BLaER1 (cell line): Measurements from ENCODE around the gene ABTB1.

Source experiments
- H3K27ac ChIP-seq: shearing (Covaris generic); formaldehyde crosslinking; 2 replicates; pipeline ENCODE4 v1.8.1; 2022
- H3K27me3 ChIP-seq: shearing (Covaris generic); formaldehyde crosslinking; 2 replicates; pipeline ENCODE4 v1.8.1; 2022
- H3K36me3 ChIP-seq: shearing (Covaris generic); formaldehyde crosslinking; 2 replicates; pipeline ENCODE4 v1.8.1; 2022
- H3K4me1 ChIP-seq: shearing (Covaris generic); formaldehyde crosslinking; 2 replicates; pipeline ENCODE4 v1.8.1; 2022
- H3K4me2 ChIP-seq: shearing (Covaris generic); formaldehyde crosslinking; 2 replicates; pipeline ENCODE4 v1.8.1; 2022
- H3K4me3 ChIP-seq: shearing (Covaris generic); formaldehyde crosslinking; 2 replicates; pipeline ENCODE4 v1.8.1; 2022
- H3K9ac ChIP-seq: shearing (Covaris generic); formaldehyde crosslinking; 2 replicates; pipeline ENCODE4 v1.8.1; 2022
- H3K9me3 ChIP-seq: shearing (Covaris generic); formaldehyde crosslinking; 2 replicates; pipeline ENCODE4 v1.8.1; 2022
- H4K20me1 ChIP-seq: shearing (Covaris generic); formaldehyde crosslinking; 2 replicates; pipeline ENCODE4 v1.8.1; 2022
- Cebpa-rat ChIP-seq: shearing (Covaris generic); IDR thresholded peaks from 2 replicates; pipeline ENCODE4 v1.8.1; 2022

Gene ABTB1

GRCh38 chr3:127661600-127661999, 11.2 kb upstream of the ABTB1 start:
- Histone ChIP-seq H3K4me1 (peaks cover 18% of the 10 kb centered on the region), H3K4me3 (no peak overlapping the region), H3K9me3 (no peaks in the 10 kb centered on the region), H3K27ac (no peak overlapping the region), H3K36me3 (0 out of 2 replicates have a peak, but pooled peaks cover 3% of the 10 kb centered on the region), H3K4me2 (no peak overlapping the region), H4K20me1 (no peaks in the 10 kb centered on the region), H3K9ac (no peak overlapping the region), H3K27me3 (no peaks in the 10 kb centered on the region)
- TF ChIP-seq Cebpa-rat = no peak

- Histone ChIP-seq H3K4me3 (no peak overlapping the region), H4K20me1 (no peaks in the 10 kb centered on the region), H3K36me3 (0 out of 2 replicates have a peak, but pooled peaks cover 5% of the 10 kb centered on the region), H3K27me3 (no peaks in the 10 kb centered on the region), H3K9me3 (no peaks in the 10 kb centered on the region), H3K4me1 (peaks cover 18% of the 10 kb centered on the region), H3K9ac (no peak overlapping the region), H3K27ac (no peak overlapping the region), H3K4me2 (no peak overlapping the region)
- TF ChIP-seq Cebpa-rat = no peak
Observed at GRCh38 chr3:127662001-127662469, 10.7 kb upstream of the ABTB1 start.

GRCh38 chr3:127663151-127663550, 9.6 kb upstream of the ABTB1 start:
- Histone ChIP-seq H3K27ac (no peak overlapping the region), H3K4me3 (no peak overlapping the region), H3K4me1 (peaks cover 18% of the 10 kb centered on the region), H3K36me3 (0 out of 2 replicates have a peak, but pooled peaks cover 5% of the 10 kb centered on the region), H3K9me3 (no peaks in the 10 kb centered on the region), H3K9ac (no peak overlapping the region), H3K27me3 (no peaks in the 10 kb centered on the region), H3K4me2 (no peak overlapping the region), H4K20me1 (no peaks in the 10 kb centered on the region)
- no peak for TF ChIP-seq Cebpa-rat

- no peaks in the 10 kb centered on the region for H3K9me3 ChIP-seq
- H3K36me3 ChIP-seq = 0 out of 2 replicates have a peak, but pooled peaks cover 5% of the 10 kb centered on the region
- peaks cover 12% of the 10 kb centered on the region for H3K4me1 ChIP-seq
- H3K27ac ChIP-seq = no peak overlapping the region
- no peak overlapping the region for H3K4me2 ChIP-seq
- no peaks in the 10 kb centered on the region for H4K20me1 ChIP-seq
- no peak overlapping the region for H3K4me3 ChIP-seq
- no peak overlapping the region for H3K9ac ChIP-seq
- no peaks in the 10 kb centered on the region for H3K27me3 ChIP-seq
- TF ChIP-seq Cebpa-rat = no peak
Observed at GRCh38 chr3:127665165-127665564, 7.6 kb upstream of the ABTB1 start.

GRCh38 chr3:127665586-127665985, 7.2 kb upstream of the ABTB1 start:
- TF ChIP-seq Cebpa-rat = no peak
- H4K20me1 ChIP-seq = no peaks in the 10 kb centered on the region
- H3K27me3 ChIP-seq = no peaks in the 10 kb centered on the region
- no peak overlapping the region for H3K9ac ChIP-seq
- peaks cover 8% of the 10 kb centered on the region for H3K4me1 ChIP-seq
- H3K9me3 ChIP-seq = no peaks in the 10 kb centered on the region
- no peak overlapping the region for H3K27ac ChIP-seq
- H3K4me2 ChIP-seq = no peak overlapping the region
- 0 out of 2 replicates have a peak, but pooled peaks cover 5% of the 10 kb centered on the region for H3K36me3 ChIP-seq
- H3K4me3 ChIP-seq = no peak overlapping the region

GRCh38 chr3:127666676-127667075, 6.1 kb upstream of the ABTB1 start:
- H3K9me3 ChIP-seq = no peaks in the 10 kb centered on the region
- H3K4me1 ChIP-seq = peaks cover 6% of the 10 kb centered on the region
- H3K4me2 ChIP-seq = no peak overlapping the region
- H4K20me1 ChIP-seq = no peaks in the 10 kb centered on the region
- no peak overlapping the region for H3K9ac ChIP-seq
- no peaks in the 10 kb centered on the region for H3K27me3 ChIP-seq
- TF ChIP-seq Cebpa-rat = no peak
- 0 out of 2 replicates have a peak, but pooled peaks cover 5% of the 10 kb centered on the region for H3K36me3 ChIP-seq
- H3K4me3 ChIP-seq = no peak overlapping the region
- no peak overlapping the region for H3K27ac ChIP-seq

GRCh38 chr3:127667119-127667681, 5.6 kb upstream of the ABTB1 start:
- Histone ChIP-seq H3K9me3 (no peaks in the 10 kb centered on the region), H3K36me3 (0 out of 2 replicates have a peak, but pooled peaks cover 5% of the 10 kb centered on the region), H3K4me1 (peaks cover 11% of the 10 kb centered on the region), H3K9ac (no peak overlapping the region), H3K27me3 (no peaks in the 10 kb centered on the region), H3K4me2 (no peak overlapping the region), H3K4me3 (no peak overlapping the region), H4K20me1 (no peaks in the 10 kb centered on the region), H3K27ac (no peak overlapping the region)
- TF ChIP-seq Cebpa-rat = no peak

- H3K4me2 ChIP-seq = no peak overlapping the region
- no peaks in the 10 kb centered on the region for H3K9me3 ChIP-seq
- H3K9ac ChIP-seq = no peak overlapping the region
- H3K27me3 ChIP-seq = no peaks in the 10 kb centered on the region
- H4K20me1 ChIP-seq = no peaks in the 10 kb centered on the region
- no peak overlapping the region for H3K27ac ChIP-seq
- H3K36me3 ChIP-seq = 0 out of 2 replicates have a peak, but pooled peaks cover 5% of the 10 kb centered on the region
- no peak overlapping the region for H3K4me3 ChIP-seq
- no peak for TF ChIP-seq Cebpa-rat
- peaks cover 19% of the 10 kb centered on the region for H3K4me1 ChIP-seq
Observed at GRCh38 chr3:127668906-127669305, 3.8 kb upstream of the ABTB1 start.

GRCh38 chr3:127669541-127670228, 3.1 kb upstream of the ABTB1 start:
- Histone ChIP-seq H3K4me2 (no peak overlapping the region), H3K27ac (no peak overlapping the region), H3K4me1 (peaks cover 21% of the 10 kb centered on the region), H3K36me3 (0 out of 2 replicates have a peak, but pooled peaks cover 5% of the 10 kb centered on the region), H4K20me1 (no peaks in the 10 kb centered on the region; the same call in 1 of the 2 replicates), H3K9me3 (no peaks in the 10 kb centered on the region), H3K27me3 (no peaks in the 10 kb centered on the region), H3K9ac (no peak overlapping the region), H3K4me3 (no peak overlapping the region)
- TF ChIP-seq Cebpa-rat = no peak

- H4K20me1 ChIP-seq = no peaks in the 10 kb centered on the region; the same call in 1 of the 2 replicates
- TF ChIP-seq Cebpa-rat = no peak
- no peak overlapping the region for H3K4me3 ChIP-seq
- no peak overlapping the region for H3K27ac ChIP-seq
- H3K9me3 ChIP-seq = no peaks in the 10 kb centered on the region
- H3K4me2 ChIP-seq = no peak overlapping the region
- peaks cover 21% of the 10 kb centered on the region for H3K4me1 ChIP-seq
- H3K9ac ChIP-seq = no peak overlapping the region
- no peaks in the 10 kb centered on the region for H3K27me3 ChIP-seq
- H3K36me3 ChIP-seq = 0 out of 2 replicates have a peak, but pooled peaks cover 5% of the 10 kb centered on the region
Observed at GRCh38 chr3:127670229-127670559, 2.6 kb upstream of the ABTB1 start.
